ENCODE measurements around the gene CYP26B1.

GRCh38 chr2:72136331-72136730 lies 11.3 kb downstream of the CYP26B1 start:
- TF ChIP-seq, protein P1, sequence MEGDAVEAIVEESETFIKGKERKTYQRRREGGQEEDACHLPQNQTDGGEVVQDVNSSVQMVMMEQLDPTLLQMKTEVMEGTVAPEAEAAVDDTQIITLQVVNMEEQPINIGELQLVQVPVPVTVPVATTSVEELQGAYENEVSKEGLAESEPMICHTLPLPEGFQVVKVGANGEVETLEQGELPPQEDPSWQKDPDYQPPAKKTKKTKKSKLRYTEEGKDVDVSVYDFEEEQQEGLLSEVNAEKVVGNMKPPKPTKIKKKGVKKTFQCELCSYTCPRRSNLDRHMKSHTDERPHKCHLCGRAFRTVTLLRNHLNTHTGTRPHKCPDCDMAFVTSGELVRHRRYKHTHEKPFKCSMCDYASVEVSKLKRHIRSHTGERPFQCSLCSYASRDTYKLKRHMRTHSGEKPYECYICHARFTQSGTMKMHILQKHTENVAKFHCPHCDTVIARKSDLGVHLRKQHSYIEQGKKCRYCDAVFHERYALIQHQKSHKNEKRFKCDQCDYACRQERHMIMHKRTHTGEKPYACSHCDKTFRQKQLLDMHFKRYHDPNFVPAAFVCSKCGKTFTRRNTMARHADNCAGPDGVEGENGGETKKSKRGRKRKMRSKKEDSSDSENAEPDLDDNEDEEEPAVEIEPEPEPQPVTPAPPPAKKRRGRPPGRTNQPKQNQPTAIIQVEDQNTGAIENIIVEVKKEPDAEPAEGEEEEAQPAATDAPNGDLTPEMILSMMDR (conservative IDR thresholded peaks at IDR 0.05; ENCODE audit: low read depth, low read length) = no peak
- TF ChIP-seq EZH2phosphoT487 (IDR thresholded peaks at IDR 0.05; ENCODE audit: borderline replicate concordance, low read length) (no peak), EZH2 (IDR thresholded peaks at IDR 0.05; ENCODE audit: low read length, unreplicated experiment) (no peak)

Measured in PC-3 (cell line).